ENCODE results near the gene GRHL1. TPM values are rescaled to one million over a fixed set of nuclear protein-coding genes. Genes with fewer than 3 reads are reported as not detected.

The GRHL1 gene
- total and polyA plus RNA-seq, 9 of the 15 experiments (the other 6 are each of a cell fraction or from before 2014, with no cell fraction given): 1.7 to 6.1 (median 4.7) TPM

DNA sequence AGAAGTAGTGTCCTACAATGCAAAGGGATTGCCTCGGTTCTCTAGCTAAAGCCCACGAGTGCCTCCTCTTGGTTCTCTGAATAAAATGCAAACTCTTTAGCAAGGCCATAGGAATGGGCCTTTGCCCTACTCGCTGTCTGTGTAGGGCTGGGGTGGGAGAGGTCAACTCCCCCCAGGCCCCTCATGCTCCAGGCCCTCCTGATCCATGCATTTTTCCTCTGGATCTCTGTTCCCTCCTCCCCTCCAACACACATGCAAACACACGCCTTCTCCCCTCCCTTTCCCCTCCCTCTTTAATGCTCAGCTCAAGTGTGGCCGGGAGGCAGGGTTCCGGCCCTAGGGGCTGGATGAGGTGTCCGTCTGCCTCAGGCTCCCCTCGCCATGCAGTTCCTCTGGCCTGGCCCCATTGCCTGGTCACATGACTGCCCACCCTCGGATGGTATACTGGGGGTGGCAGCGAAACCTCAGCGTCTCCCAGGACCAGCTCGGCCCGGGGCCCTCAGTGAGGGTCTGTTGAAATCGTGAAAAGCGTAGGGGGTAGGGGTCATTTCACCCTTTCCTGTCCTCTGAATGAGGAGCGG, 77.0 kb downstream of the GRHL1 start (continued):
- TF ChIP-seq HMGN3 (IDR thresholded peaks at IDR 0.05; ENCODE audit: borderline replicate concordance, extremely low read depth, insufficient read length, low read depth, low read length): peak; percentile 4
- TF ChIP-seq, protein P1, sequence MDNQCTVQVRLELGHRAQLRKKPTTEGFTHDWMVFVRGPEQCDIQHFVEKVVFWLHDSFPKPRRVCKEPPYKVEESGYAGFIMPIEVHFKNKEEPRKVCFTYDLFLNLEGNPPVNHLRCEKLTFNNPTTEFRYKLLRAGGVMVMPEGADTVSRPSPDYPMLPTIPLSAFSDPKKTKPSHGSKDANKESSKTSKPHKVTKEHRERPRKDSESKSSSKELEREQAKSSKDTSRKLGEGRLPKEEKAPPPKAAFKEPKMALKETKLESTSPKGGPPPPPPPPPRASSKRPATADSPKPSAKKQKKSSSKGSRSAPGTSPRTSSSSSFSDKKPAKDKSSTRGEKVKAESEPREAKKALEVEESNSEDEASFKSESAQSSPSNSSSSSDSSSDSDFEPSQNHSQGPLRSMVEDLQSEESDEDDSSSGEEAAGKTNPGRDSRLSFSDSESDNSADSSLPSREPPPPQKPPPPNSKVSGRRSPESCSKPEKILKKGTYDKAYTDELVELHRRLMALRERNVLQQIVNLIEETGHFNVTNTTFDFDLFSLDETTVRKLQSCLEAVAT (IDR thresholded peaks at IDR 0.05): no peak
- 0 out of 2 replicates have a peak, but pooled peaks have one; percentile 32 for TF ChIP-seq ZNF668 (CRISPR knock-in tag; IDR thresholded peaks at IDR 0.05)
- no peak for TF ChIP-seq SRSF3 (IDR thresholded peaks at IDR 0.05; ENCODE audit: insufficient read depth, low read length)
- peak; percentile 21; the same call in 1 of the 2 replicates for TF ChIP-seq TOE1 (IDR thresholded peaks at IDR 0.05; ENCODE audit: borderline replicate concordance)
- TF ChIP-seq TOE1 (CRISPR knock-in tag; IDR thresholded peaks at IDR 0.05; ENCODE audit: borderline replicate concordance, low read depth): no peak

DNA sequence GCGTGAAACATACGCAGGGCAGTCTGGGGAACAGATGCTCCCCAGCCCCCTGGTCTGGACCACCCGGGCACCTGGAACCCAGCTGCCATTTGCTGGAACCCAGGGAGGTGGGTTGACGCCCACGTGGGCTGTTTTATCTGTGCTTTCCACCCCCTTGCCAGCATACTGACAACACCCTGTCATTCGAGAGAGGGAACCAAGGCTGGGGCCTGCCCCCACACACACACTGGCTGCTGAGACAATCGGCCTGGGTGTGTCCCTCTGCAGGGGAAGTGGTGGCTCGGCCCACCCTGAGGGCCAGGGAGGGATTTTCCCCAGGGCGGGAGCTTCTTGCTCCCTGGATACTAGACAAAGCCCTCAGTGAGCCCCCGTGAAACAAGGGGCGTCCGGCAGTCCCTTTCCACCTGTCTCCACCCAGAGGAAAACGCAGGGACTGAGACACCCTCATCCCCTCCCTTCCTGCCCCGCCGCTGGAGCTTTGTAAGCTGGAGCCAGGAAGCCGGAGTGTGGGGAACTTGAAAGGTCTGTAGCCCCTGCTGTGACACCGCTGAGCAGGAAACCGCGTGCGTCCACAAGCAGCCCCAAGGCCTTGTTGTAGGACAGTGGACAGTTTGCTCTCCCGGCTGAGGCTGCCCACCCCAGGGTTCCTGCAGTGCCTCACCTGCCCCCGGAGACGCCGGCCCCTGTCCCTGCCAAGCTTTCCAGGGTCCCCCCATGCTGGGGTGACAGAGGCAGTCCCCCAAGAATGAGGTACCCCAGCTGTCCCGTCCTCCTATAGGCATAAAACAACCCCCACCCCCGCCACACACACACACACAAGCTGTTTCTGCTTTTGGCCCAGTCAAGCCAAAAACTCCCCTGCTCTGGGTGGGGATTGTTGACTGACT, 77.7 kb downstream of the GRHL1 start:
- 2% methylated on average over 21 of the region's 26 CpGs for WGBS (ENCODE audit: insufficient coverage, low coverage, missing lambda C conversion rate)
- H2AFZ ChIP-seq (ENCODE audit: low read depth, low read length): peak overlapping the region; percentile 89
- in situ Hi-C loops (cut with MboI) (no loop called here), intact Hi-C loops (cut with micrococcal nuclease) (no loop called here)
- peak overlapping the region; percentile 47 for H3K4me3 ChIP-seq
- peak overlapping the region; percentile 97 for H3K4me2 ChIP-seq (ENCODE audit: insufficient read depth, low read length)
- no peaks in the 10 kb centered on the region for H3K36me3 ChIP-seq (ENCODE audit: control insufficient read depth, insufficient read depth, low read length)
- DNase-seq (ENCODE audit: extremely low read depth in 1 of 4, low spot score in 3 of 4): peak; percentile 90 to 94 (median 93)
- no peaks in the 10 kb centered on the region; a peak in 1 of 5 replicates for H3K27me3 ChIP-seq (ENCODE audit: control insufficient read depth in 2 of 2, insufficient read depth in 2 of 2, low read length in 2 of 2)
- POLR2A ChIA-PET: interaction anchor here (0.6 to 2.3 kb wide), 9 partner anchors 9 to 247 kb away, joined by 3 to 18 read pairs (median 4); partner anchors contain the start of gene KLF11
- BruUV-seq (replicated peaks): TSS peak; percentile 55
- CTCF ChIA-PET (ENCODE audit: low intra/inter-chr PET ratio): no interaction called here
- H3K9me3 ChIP-seq (replicated peaks; ENCODE audit: control insufficient read depth, insufficient read depth, low read depth, low read length): no peaks in the 10 kb centered on the region
- FAIRE-seq: peak; percentile 99
- no peaks in the 10 kb centered on the region for H4K20me1 ChIP-seq (replicated peaks; ENCODE audit: control insufficient read depth, insufficient read depth, low read length)
- ATAC-seq: peak; percentile 91
- H3K9ac ChIP-seq (ENCODE audit: insufficient read depth in 1 of 2, low read depth in 2 of 2, low read length in 2 of 2): peak overlapping the region; percentile 91 to 96
- peak overlapping the region; percentile 96 for H3K27ac ChIP-seq (ENCODE audit: extremely low read depth, low read depth, low read length)
- no peaks in the 10 kb centered on the region for H3K9me1 ChIP-seq (ENCODE audit: control insufficient read depth, insufficient read depth, low read length)
- peaks cover 42% of the 10 kb centered on the region for H3K79me2 ChIP-seq (ENCODE audit: control insufficient read depth, insufficient read depth, low read length)
- H3K4me1 ChIP-seq (replicated peaks in 1 of 2; ENCODE audit: control insufficient read depth in 2 of 2, insufficient read depth in 2 of 2, low read length in 2 of 2): peaks cover 34 to 60% of the 10 kb centered on the region in 2 experiments
- TF ChIP-seq, protein P2, sequence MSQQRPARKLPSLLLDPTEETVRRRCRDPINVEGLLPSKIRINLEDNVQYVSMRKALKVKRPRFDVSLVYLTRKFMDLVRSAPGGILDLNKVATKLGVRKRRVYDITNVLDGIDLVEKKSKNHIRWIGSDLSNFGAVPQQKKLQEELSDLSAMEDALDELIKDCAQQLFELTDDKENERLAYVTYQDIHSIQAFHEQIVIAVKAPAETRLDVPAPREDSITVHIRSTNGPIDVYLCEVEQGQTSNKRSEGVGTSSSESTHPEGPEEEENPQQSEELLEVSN (IDR thresholded peaks at IDR 0.05; ENCODE audit: borderline replicate concordance in 1 of 2, extremely low read depth in 1 of 2, insufficient read depth in 1 of 2, insufficient read length in 1 of 2, low read depth in 1 of 2, low read length in 1 of 2, poor library complexity in 1 of 2, severe bottlenecking in 1 of 2): peak; percentile 22 to 56
- TF ChIP-seq, protein P3, sequence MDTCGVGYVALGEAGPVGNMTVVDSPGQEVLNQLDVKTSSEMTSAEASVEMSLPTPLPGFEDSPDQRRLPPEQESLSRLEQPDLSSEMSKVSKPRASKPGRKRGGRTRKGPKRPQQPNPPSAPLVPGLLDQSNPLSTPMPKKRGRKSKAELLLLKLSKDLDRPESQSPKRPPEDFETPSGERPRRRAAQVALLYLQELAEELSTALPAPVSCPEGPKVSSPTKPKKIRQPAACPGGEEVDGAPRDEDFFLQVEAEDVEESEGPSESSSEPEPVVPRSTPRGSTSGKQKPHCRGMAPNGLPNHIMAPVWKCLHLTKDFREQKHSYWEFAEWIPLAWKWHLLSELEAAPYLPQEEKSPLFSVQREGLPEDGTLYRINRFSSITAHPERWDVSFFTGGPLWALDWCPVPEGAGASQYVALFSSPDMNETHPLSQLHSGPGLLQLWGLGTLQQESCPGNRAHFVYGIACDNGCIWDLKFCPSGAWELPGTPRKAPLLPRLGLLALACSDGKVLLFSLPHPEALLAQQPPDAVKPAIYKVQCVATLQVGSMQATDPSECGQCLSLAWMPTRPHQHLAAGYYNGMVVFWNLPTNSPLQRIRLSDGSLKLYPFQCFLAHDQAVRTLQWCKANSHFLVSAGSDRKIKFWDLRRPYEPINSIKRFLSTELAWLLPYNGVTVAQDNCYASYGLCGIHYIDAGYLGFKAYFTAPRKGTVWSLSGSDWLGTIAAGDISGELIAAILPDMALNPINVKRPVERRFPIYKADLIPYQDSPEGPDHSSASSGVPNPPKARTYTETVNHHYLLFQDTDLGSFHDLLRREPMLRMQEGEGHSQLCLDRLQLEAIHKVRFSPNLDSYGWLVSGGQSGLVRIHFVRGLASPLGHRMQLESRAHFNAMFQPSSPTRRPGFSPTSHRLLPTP (IDR thresholded peaks at IDR 0.05; ENCODE audit: borderline replicate concordance, extremely low read depth, insufficient read length): no peak
- TF ChIP-seq SIN3A (IDR thresholded peaks at IDR 0.05; ENCODE audit: borderline replicate concordance in 2 of 2, control insufficient read depth in 1 of 2, low read depth in 2 of 2, low read length in 2 of 2): peak; percentile 13 to 49; a peak in 1 of 4 replicates

All from K562 (cell line).